Lower leg skin (tissue), 3 donors: ENCODE data around the gene SEPTIN11.

Experiments
- POLR2A ChIP-seq, 2 donors: fragments of 450-650 bp; IDR thresholded peaks; one replicate each; pipeline ENCODE4 v1.6.1; 2016 to 2017; ENCODE audit warnings: antibody characterized with exemption in 2 of 2, mild to moderate bottlenecking in 1 of 2, moderate library complexity in 1 of 2
- TF ChIP-seq, protein P1 (sequence below), 3 donors: fragments of 450-650 bp; IDR thresholded peaks; one replicate each; pipeline ENCODE4 v1.5.1; 2016; ENCODE audit warnings: antibody characterized with exemption in 3 of 3, mild to moderate bottlenecking in 3 of 3, moderate library complexity in 2 of 3

DNA sequence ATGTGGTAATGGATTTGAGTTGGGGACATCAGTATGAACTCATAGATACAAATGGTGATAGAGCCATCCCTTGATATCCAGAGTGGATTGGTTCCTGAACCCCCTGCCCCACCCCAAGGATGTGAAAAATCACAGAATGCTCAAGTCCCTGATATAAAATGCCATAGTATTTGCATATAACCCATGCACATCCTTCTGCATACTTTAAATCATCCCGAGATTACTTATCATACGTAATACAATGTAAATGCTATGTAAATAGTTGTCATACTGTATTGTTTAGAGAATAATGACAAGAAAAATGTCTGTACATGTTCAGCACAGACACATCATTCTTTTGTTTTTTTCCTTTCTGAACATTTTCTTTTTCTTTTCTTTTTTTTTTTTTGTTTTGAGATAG lies 18.9 kb upstream of the SEPTIN11 start:
- TF ChIP-seq, protein P1, sequence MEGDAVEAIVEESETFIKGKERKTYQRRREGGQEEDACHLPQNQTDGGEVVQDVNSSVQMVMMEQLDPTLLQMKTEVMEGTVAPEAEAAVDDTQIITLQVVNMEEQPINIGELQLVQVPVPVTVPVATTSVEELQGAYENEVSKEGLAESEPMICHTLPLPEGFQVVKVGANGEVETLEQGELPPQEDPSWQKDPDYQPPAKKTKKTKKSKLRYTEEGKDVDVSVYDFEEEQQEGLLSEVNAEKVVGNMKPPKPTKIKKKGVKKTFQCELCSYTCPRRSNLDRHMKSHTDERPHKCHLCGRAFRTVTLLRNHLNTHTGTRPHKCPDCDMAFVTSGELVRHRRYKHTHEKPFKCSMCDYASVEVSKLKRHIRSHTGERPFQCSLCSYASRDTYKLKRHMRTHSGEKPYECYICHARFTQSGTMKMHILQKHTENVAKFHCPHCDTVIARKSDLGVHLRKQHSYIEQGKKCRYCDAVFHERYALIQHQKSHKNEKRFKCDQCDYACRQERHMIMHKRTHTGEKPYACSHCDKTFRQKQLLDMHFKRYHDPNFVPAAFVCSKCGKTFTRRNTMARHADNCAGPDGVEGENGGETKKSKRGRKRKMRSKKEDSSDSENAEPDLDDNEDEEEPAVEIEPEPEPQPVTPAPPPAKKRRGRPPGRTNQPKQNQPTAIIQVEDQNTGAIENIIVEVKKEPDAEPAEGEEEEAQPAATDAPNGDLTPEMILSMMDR (IDR thresholded peaks at IDR 0.05): no peak
- TF ChIP-seq POLR2A (IDR thresholded peaks at IDR 0.05): no peak
